Esophagus muscularis mucosa (tissue), 3 donors: ENCODE data around the gene CNTN5.

ENCODE experiments used
- EP300 ChIP-seq: sonication (generic); formaldehyde crosslinking; IDR thresholded peaks from one replicate; pipeline ENCODE4 v1.6.1; 2017; ENCODE audit warnings: antibody characterized with exemption
- TF ChIP-seq, protein P1 (sequence below), 3 experiments: fragments of 200-600 bp in 2 of 3; fragments of 450-650 bp in 1 of 3; sonication (generic) in 2 of 3; IDR thresholded peaks; one replicate each; pipeline ENCODE4 v1.5.1; 2017 to 2019; ENCODE audit warnings: antibody characterized with exemption in 3 of 3, mild to moderate bottlenecking in 2 of 3, moderate library complexity in 1 of 3

- TF ChIP-seq, protein P1, sequence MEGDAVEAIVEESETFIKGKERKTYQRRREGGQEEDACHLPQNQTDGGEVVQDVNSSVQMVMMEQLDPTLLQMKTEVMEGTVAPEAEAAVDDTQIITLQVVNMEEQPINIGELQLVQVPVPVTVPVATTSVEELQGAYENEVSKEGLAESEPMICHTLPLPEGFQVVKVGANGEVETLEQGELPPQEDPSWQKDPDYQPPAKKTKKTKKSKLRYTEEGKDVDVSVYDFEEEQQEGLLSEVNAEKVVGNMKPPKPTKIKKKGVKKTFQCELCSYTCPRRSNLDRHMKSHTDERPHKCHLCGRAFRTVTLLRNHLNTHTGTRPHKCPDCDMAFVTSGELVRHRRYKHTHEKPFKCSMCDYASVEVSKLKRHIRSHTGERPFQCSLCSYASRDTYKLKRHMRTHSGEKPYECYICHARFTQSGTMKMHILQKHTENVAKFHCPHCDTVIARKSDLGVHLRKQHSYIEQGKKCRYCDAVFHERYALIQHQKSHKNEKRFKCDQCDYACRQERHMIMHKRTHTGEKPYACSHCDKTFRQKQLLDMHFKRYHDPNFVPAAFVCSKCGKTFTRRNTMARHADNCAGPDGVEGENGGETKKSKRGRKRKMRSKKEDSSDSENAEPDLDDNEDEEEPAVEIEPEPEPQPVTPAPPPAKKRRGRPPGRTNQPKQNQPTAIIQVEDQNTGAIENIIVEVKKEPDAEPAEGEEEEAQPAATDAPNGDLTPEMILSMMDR (IDR thresholded peaks at IDR 0.05), result no peak
- TF ChIP-seq EP300, result no peak
These were observed 501.9 kb downstream of the CNTN5 start for GRCh38 chr11:99522467-99523173.
